Esophagus squamous epithelium (tissue), 4 donors: Measurements from ENCODE around the gene JDP2.

ENCODE experiments used
- CTCF ChIP-seq, 6 experiments: fragments of 450-650 bp in 4 of 6; fragments of 200-600 bp in 2 of 6; sonication (generic) in 2 of 6; IDR thresholded peaks; one replicate each; pipeline ENCODE4 v1.5.1; 2016 to 2019; ENCODE audit warnings: antibody characterized with exemption in 6 of 6, mild to moderate bottlenecking in 4 of 6, moderate library complexity in 4 of 6
- POLR2A ChIP-seq, 4 donors: fragments of 450-650 bp; IDR thresholded peaks; one replicate each; pipeline ENCODE4 v1.6.1; 2017; ENCODE audit warnings: antibody characterized with exemption in 4 of 4, mild to moderate bottlenecking in 4 of 4, moderate library complexity in 3 of 4

GRCh38 chr14:75427482-75428229 is at the start of gene JDP2:
- TF ChIP-seq POLR2A (IDR thresholded peaks at IDR 0.05) = peak in 3 of 4 donors; percentile 37 to 81 (median 79)
- peak in 4 of 6 experiments; percentile 18 to 34 (median 26) for TF ChIP-seq CTCF (IDR thresholded peaks at IDR 0.05)
